Loucy (cell line): Measurements from ENCODE around the gene DEFB127.

Experiments
- EZH2phosphoT487 ChIP-seq: fragments of 200-600 bp; IDR thresholded peaks from 2 replicates; pipeline ENCODE4 v1.6.1; 2018; ENCODE audit warnings: antibody characterized with exemption, mild to moderate bottlenecking, moderate library complexity, borderline replicate concordance
- TF ChIP-seq, protein P1 (sequence below): fragments of 200-600 bp; sonication (generic); conservative IDR thresholded peaks from 2 replicates; pipeline ENCODE4 v1.5.1; 2014; ENCODE audit warnings: mild to moderate bottlenecking, antibody characterized with exemption, low read length

DNA sequence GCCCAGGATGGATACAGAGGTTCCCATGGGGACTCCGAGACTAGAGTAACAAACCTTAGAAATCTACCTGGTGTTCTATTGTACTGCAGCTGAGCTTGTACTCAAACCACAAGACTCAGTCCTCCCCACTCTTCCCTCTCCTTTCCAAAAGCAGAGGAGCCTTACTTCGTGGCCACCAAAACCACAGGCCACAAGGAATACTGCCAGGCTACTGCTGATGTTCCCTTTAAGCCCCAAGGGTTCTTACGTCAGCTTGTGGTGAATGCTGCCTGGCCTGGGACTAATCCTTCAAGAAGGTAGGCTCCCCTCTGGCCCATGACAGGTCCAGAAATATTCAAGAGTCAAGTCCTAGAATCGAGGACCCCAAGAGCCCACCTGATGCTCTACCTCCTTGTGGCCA is 42.7 kb downstream of the DEFB127 start:
- TF ChIP-seq, protein P1, sequence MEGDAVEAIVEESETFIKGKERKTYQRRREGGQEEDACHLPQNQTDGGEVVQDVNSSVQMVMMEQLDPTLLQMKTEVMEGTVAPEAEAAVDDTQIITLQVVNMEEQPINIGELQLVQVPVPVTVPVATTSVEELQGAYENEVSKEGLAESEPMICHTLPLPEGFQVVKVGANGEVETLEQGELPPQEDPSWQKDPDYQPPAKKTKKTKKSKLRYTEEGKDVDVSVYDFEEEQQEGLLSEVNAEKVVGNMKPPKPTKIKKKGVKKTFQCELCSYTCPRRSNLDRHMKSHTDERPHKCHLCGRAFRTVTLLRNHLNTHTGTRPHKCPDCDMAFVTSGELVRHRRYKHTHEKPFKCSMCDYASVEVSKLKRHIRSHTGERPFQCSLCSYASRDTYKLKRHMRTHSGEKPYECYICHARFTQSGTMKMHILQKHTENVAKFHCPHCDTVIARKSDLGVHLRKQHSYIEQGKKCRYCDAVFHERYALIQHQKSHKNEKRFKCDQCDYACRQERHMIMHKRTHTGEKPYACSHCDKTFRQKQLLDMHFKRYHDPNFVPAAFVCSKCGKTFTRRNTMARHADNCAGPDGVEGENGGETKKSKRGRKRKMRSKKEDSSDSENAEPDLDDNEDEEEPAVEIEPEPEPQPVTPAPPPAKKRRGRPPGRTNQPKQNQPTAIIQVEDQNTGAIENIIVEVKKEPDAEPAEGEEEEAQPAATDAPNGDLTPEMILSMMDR, result no peak
- TF ChIP-seq EZH2phosphoT487, result no peak
